Measurements from ENCODE around the gene BMPR2. TPM values are rescaled to one million over a fixed set of nuclear protein-coding genes. Genes with fewer than 3 reads are reported as not detected.

BMPR2 gene
- 16.5 and 16.8 TPM in 2 replicates for total RNA-seq

DNA sequence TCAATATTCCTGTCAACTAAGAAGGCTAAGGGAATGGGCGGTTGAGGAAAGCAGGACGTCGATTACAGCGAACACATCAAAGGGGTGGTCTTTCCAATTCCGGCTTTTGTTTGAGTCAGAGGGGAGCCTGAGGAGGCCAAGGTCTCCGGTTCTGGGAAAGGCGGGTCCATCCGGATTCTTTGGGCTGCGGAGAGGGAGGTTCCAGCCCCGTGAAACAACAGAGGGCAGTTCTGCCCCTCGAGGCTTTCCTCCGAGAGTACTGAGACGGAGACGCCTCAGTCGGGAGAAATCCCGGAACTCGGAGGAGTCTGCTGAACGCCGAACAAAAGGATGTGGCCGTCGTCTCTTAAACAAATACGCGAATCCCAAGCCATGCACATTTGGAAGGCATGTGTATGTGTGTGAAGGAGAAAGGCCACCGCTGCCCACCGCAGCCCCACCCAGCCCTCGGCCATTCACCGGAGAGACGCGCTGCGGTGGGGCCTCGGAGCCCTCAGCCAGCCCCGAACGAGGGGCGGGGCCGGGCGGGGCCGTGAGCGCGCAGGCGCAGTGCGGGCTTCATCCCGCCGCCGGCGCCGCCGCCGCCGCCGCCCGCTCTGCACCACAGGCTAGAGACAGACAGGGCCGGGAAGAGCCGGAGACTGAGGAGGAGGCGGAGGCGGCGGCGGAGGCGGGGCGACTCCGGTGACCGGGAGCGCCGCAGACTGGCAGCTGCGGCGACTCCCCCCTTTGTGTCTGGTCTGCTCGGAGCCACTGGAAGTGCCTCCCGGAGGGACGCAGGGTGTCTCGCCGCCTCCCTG, at the start of gene BMPR2:
Gene BMPR2, plus strand, starts transcription at position 719 of the 800 bp plus-strand sequence. CDS start 1,148 bp downstream, outside the sequence.
- Mint-ChIP-seq H3K9me3 (no peaks in the 10 kb centered on the region), H3K36me3 (ENCODE audit: low read depth) (peaks cover 15% of the 10 kb centered on the region), H3K27ac (peak within 1 kb of the TSS; percentile 87), H3K4me3 (peak within 1 kb of the TSS; percentile 98), H3K27me3 (no peaks in the 10 kb centered on the region), H3K4me1 (peaks cover 24% of the 10 kb centered on the region)
- ChIA-PET POLR2A (interaction anchor here (0.6 to 1.1 kb wide), 4 partner anchors 9 to 725 kb away, joined by 3 to 5 read pairs (median 4); partner anchors contain the start of gene SUMO1), CTCF (no interaction called here)
- ATAC-seq (ENCODE audit: low read depth), result peak; percentile 79
- intact Hi-C loops (cut with micrococcal nuclease), result loop anchor here (1.0 to 10.0 kb wide), 10 partner anchors 8 to 924 kb away; partner anchors contain the start of genes CARF, CYP20A1, FAM117B and FZD7
- peak; percentile 88 for DNase-seq
- TF ChIP-seq, protein P1, sequence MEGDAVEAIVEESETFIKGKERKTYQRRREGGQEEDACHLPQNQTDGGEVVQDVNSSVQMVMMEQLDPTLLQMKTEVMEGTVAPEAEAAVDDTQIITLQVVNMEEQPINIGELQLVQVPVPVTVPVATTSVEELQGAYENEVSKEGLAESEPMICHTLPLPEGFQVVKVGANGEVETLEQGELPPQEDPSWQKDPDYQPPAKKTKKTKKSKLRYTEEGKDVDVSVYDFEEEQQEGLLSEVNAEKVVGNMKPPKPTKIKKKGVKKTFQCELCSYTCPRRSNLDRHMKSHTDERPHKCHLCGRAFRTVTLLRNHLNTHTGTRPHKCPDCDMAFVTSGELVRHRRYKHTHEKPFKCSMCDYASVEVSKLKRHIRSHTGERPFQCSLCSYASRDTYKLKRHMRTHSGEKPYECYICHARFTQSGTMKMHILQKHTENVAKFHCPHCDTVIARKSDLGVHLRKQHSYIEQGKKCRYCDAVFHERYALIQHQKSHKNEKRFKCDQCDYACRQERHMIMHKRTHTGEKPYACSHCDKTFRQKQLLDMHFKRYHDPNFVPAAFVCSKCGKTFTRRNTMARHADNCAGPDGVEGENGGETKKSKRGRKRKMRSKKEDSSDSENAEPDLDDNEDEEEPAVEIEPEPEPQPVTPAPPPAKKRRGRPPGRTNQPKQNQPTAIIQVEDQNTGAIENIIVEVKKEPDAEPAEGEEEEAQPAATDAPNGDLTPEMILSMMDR (IDR thresholded peaks at IDR 0.05), result no peak

- DNase-seq (no peak), ATAC-seq (ENCODE audit: low read depth) (no peak)
- TF ChIP-seq, protein P1 (IDR thresholded peaks at IDR 0.05), result no peak
- Mint-ChIP-seq H3K27me3 (no peaks in the 10 kb centered on the region), H3K9me3 (no peaks in the 10 kb centered on the region), H3K4me1 (no peaks in the 10 kb centered on the region), H3K36me3 (ENCODE audit: low read depth) (peaks cover 51% of the 10 kb centered on the region), H3K4me3 (no peak overlapping the region), H3K27ac (no peak overlapping the region)
- ChIA-PET POLR2A (no interaction called here), CTCF (no interaction called here)
- intact Hi-C loops (cut with micrococcal nuclease), result no loop called here
Measured at GRCh38 chr2:202327858-202328257, 48.3 kb upstream of the BMPR2 start.

DNA sequence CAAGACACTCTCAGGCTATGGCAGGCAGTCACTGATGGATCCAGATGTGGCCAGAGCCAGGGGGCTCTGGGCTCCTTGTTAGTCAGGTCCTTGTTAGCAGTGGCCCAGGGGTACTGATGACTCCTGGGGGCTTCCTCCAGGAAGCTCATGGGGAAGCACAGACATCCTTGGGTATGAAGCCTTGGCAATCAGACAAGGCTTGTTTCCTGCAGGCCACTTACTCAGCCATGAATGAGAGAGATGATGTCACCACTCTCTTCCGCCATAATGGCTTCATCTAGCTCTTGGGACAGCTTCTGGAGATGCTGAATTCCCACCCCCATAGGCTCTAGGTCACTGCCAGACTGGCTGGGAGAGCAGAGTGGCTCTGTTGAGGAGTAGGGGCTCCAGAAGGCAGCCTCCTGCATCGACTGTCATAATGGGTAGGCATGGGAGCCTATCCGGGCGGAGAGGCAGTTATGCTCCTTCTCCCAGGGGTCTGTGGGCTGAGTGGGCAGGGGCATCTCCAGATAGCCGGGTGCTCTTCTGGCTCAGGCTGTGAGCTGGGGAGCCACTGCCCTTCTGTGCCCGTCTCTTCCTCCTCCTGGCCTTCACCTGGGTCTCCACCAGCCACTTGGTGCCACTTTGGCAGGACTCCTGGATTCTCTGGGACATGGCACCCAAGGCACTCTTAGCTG, 40.2 kb upstream of the BMPR2 start:
- Mint-ChIP-seq H3K4me3 (no peak overlapping the region), H3K9me3 (no peaks in the 10 kb centered on the region), H3K36me3 (ENCODE audit: low read depth) (peaks cover 11% of the 10 kb centered on the region), H3K27ac (no peak overlapping the region), H3K27me3 (no peaks in the 10 kb centered on the region), H3K4me1 (no peaks in the 10 kb centered on the region)
- intact Hi-C loops (cut with micrococcal nuclease), result no loop called here
- ChIA-PET CTCF (interaction anchor here (0.6 kb wide), 1 partner anchor 29 kb away, joined by 3 read pairs; no protein-coding TSS in a partner anchor), POLR2A (no interaction called here)
- DNase-seq (no peak), ATAC-seq (ENCODE audit: low read depth) (no peak)
- TF ChIP-seq, protein P1 (IDR thresholded peaks at IDR 0.05), result no peak

- intact Hi-C loops (cut with micrococcal nuclease), result no loop called here
- no peaks in the 10 kb centered on the region for H3K27me3 Mint-ChIP-seq
- no peak overlapping the region for H3K27ac Mint-ChIP-seq
- ChIA-PET POLR2A (interaction anchor here (0.6 kb wide), 2 partner anchors 166 to 558 kb away, joined by 7 read pairs; no protein-coding TSS in a partner anchor), CTCF (no interaction called here)
- TF ChIP-seq, protein P1 (IDR thresholded peaks at IDR 0.05), result no peak
- peaks cover 7% of the 10 kb centered on the region for H3K36me3 Mint-ChIP-seq (ENCODE audit: low read depth)
- DNase-seq (no peak), ATAC-seq (ENCODE audit: low read depth) (no peak)
- no peak overlapping the region for H3K4me3 Mint-ChIP-seq
- no peaks in the 10 kb centered on the region for H3K9me3 Mint-ChIP-seq
- H3K4me1 Mint-ChIP-seq, result no peaks in the 10 kb centered on the region
Measured at GRCh38 chr2:202337151-202337550, 39.0 kb upstream of the BMPR2 start.
